HepG2 (cell line): ENCODE measurements around the gene TMEM200C. TPM values are rescaled to one million over a fixed set of nuclear protein-coding genes. Genes with fewer than 3 reads are reported as not detected.
A peak's percentile ranks its signal among the peaks of the same experiment; 100 is the strongest.

Experiments used
- ATAC-seq: fragments of 200-7000 bp; cut with Tn5 transposase; 3 replicates; pipeline ENCODE4 v1.9.1; 2020; ENCODE audit warnings: mild to moderate bottlenecking, moderate library complexity
- BruUV-seq: library from RNA; stranded (reverse); fragments of 400-500 nt; replicated peaks from 2 replicates; lab custom pipeline; 2021; lab: Mats Ljungman, UMichigan
- CTCF ChIA-PET: fragments of 300-600 bp; formaldehyde crosslinking; extraction: SDS; loops from one replicate; lab custom pipeline; 2021; ENCODE audit warnings: low total read pairs, inconsistent platforms, low intra/inter-chr PET ratio; lab: Yijun Ruan, JAX
- POLR2A ChIA-PET: fragments of 350-600 bp; sonication (Branson Sonifier 250); formaldehyde crosslinking; loops from one replicate; lab custom pipeline; 2020; ENCODE audit warnings: antibody characterized with exemption, inconsistent platforms; lab: Yijun Ruan, JAX
- DNase-seq: peaks from one replicate; pipeline ENCODE4 v3.0.0-alpha.2; 2015; ENCODE audit warnings: low spot score
- FAIRE-seq: peaks from 3 replicates; lab custom pipeline; 2011; peaks lifted over from hg19 to GRCh38; lab: Jason Lieb, UNC
- H2AFZ ChIP-seq: one replicate; pipeline ENCODE4 v1.6.1; 2011; ENCODE audit warnings: low read length, inconsistent platforms
- H3K27ac ChIP-seq: fragments of 300-600 bp; 3 replicates; pipeline ENCODE4 v1.8.0; 2011; ENCODE audit warnings: mixed run types, mild to moderate bottlenecking, mixed read lengths, low read length, inconsistent platforms; ENCODE audit not compliant: insufficient read depth; ENCODE audit errors: extremely low read length
- H3K27me3 ChIP-seq, 2 experiments: fragments of 200-600 bp in 1 of 2; 2 replicates in 1 of 2; 3 replicates in 1 of 2; pipeline versions ENCODE4 v1.6.0 to v1.8.0; 2011; ENCODE audit warnings: low read length in 2 of 2, mild to moderate bottlenecking in 2 of 2, moderate library complexity in 2 of 2, inconsistent platforms in 1 of 2; ENCODE audit not compliant: insufficient read depth in 2 of 2, control insufficient read depth in 1 of 2
- H3K36me3 ChIP-seq, 2 experiments: fragments of 200-600 bp in 1 of 2; replicated peaks in 1 of 2; 2 replicates in 1 of 2; 3 replicates in 1 of 2; pipeline versions ENCODE4 v1.5.1 to v1.8.0; 2011; ENCODE audit warnings: low read length in 2 of 2, inconsistent platforms in 1 of 2; ENCODE audit not compliant: insufficient read depth in 2 of 2, control insufficient read depth in 1 of 2
- H3K4me1 ChIP-seq: 2 replicates; pipeline ENCODE4 v1.5.1; 2012; ENCODE audit warnings: low read length, inconsistent platforms; ENCODE audit not compliant: insufficient read depth
- H3K4me2 ChIP-seq: 2 replicates; pipeline ENCODE4 v1.6.0; 2011; ENCODE audit warnings: low read depth, low read length, inconsistent platforms
- H3K4me3 ChIP-seq, 3 experiments: fragments of 200-600 bp in 1 of 3; sonication (generic), shearing (Covaris generic) in 1 of 3; replicated peaks in 1 of 3; 2 replicates each; pipeline ENCODE4 v1.5.1; 2011 to 2016; ENCODE audit warnings: low read length in 3 of 3, inconsistent platforms in 2 of 3, low read depth in 2 of 3, mild to moderate bottlenecking in 2 of 3, control low read depth in 1 of 3, mixed read lengths in 1 of 3; ENCODE audit not compliant: insufficient read depth in 1 of 3
- H3K79me2 ChIP-seq: one replicate; pipeline ENCODE4 v1.6.1; 2011; ENCODE audit warnings: low read length, inconsistent platforms; ENCODE audit not compliant: insufficient read depth
- H3K9ac ChIP-seq: 2 replicates; pipeline ENCODE4 v1.6.0; 2011; ENCODE audit warnings: mild to moderate bottlenecking, low read depth, low read length, inconsistent platforms; ENCODE audit not compliant: insufficient read depth
- H3K9me3 ChIP-seq: 2 replicates; pipeline ENCODE4 v1.5.1; 2012; ENCODE audit warnings: mild to moderate bottlenecking, low read length
- H4K20me1 ChIP-seq: 2 replicates; pipeline ENCODE4 v1.6.0; 2011; ENCODE audit warnings: inconsistent platforms, mild to moderate bottlenecking, low read length, moderate library complexity; ENCODE audit not compliant: insufficient read depth
- HES4 ChIP-seq: sonication (generic); formaldehyde crosslinking; IDR thresholded peaks from 2 replicates; pipeline ENCODE4 v1.9.0; 2021; ENCODE audit warnings: mild to moderate bottlenecking, missing genetic modification reagents, borderline replicate concordance
- HNRNPLL ChIP-seq: fragments of 200-400 bp; formaldehyde crosslinking; IDR thresholded peaks from 2 replicates; pipeline ENCODE4 v1.6.1; 2017; ENCODE audit warnings: mild to moderate bottlenecking, low read depth, low read length; ENCODE audit not compliant: poor library complexity, severe bottlenecking
- MAZ ChIP-seq, 2 experiments: sonication (generic) in 1 of 2; formaldehyde crosslinking in 1 of 2; IDR thresholded peaks; 2 replicates each; pipeline versions ENCODE4 v1.5.0 to v1.6.1; 2012 to 2020; ENCODE audit warnings: low read depth in 2 of 2, mild to moderate bottlenecking in 2 of 2, borderline replicate concordance in 1 of 2, improper control_type of control experiment in 1 of 2, low read length in 1 of 2, missing genetic modification reagents in 1 of 2, moderate library complexity in 1 of 2
- PHF21A ChIP-seq: sonication (generic); formaldehyde crosslinking; IDR thresholded peaks from 2 replicates; pipeline ENCODE4 v1.5.0; 2020; ENCODE audit warnings: mild to moderate bottlenecking, missing genetic modification reagents
- TBX3 ChIP-seq: fragments of 450-650 bp; IDR thresholded peaks from 2 replicates; pipeline ENCODE4 v1.6.1; 2017; ENCODE audit warnings: antibody characterized with exemption, mild to moderate bottlenecking, inconsistent platforms, borderline replicate concordance
- ZNF292 ChIP-seq: sonication (generic); formaldehyde crosslinking; IDR thresholded peaks from 2 replicates; pipeline ENCODE4 v1.8.1; 2022; ENCODE audit warnings: mild to moderate bottlenecking, low read depth, missing genetic modification reagents, borderline replicate concordance
- ZNF672 ChIP-seq: sonication (generic); formaldehyde crosslinking; IDR thresholded peaks from 2 replicates; pipeline ENCODE4 v1.8.1; 2022; ENCODE audit warnings: missing genetic modification reagents
- WGBS: methylation state at CpG from one replicate; pipeline ENCODE4 v1.1.6; 2017; ENCODE audit warnings: low lambda C conversion rate; 5-methylcytosine and 5-hydroxymethylcytosine counted together
- in situ Hi-C: cut with HindIII; loops from 2 replicates; pipeline ENCODE4 v1.10.0; 2017; ENCODE audit warnings: low pct_unique_long_range_greater_than_20kb; ENCODE audit not compliant: extremely low pct_ligation_motif_present
- intact Hi-C: fragments of 100-400 bp; cut with micrococcal nuclease; formaldehyde crosslinking; loops from one replicate; pipeline ENCODE4 v1.10.0; 2022; ENCODE audit not compliant: unreplicated experiment
- polyA plus RNA-seq, 8 experiments: library from polyadenylated mRNA; depleted of rRNA in 3 of 8; stranded (reverse) in 7 of 8; unstranded in 1 of 8; fragments of >200 nt; fragmentation: Illumina TruSeq in 4 of 8; extraction: Trizol in 4 of 8; gene quantifications; 2 replicates each; pipeline versions ENCODE4 v1.2.1 to v1.2.3, GENCODE V29; 2011 to 2016; ENCODE audit warnings: low read depth in 4 of 8, missing spikeins in 1 of 8, mixed read lengths in 1 of 8; ENCODE audit not compliant: insufficient read depth in 1 of 8
- total RNA-seq, 5 experiments: library from RNA; depleted of rRNA; stranded (reverse); fragments of >200 nt; fragmentation: Illumina TruSeq; extraction: Trizol; gene quantifications; 2 replicates each; pipeline ENCODE4 v1.2.3, GENCODE V29; 2016; ENCODE audit warnings: low read depth in 1 of 5
- TF ChIP-seq, protein P1 (sequence below): sonication (generic); formaldehyde crosslinking; IDR thresholded peaks from 2 replicates; pipeline ENCODE4 v1.4.0; 2020; ENCODE audit warnings: missing genetic modification reagents, borderline replicate concordance
- TF ChIP-seq, protein P2 (sequence below): IDR thresholded peaks from 2 replicates; pipeline ENCODE4 v1.6.1; 2016; ENCODE audit warnings: mild to moderate bottlenecking, missing biosample characterization, missing genetic modification reagents
- TF ChIP-seq, protein P3 (sequence below): sonication (generic); formaldehyde crosslinking; IDR thresholded peaks from 2 replicates; pipeline ENCODE4 v1.4.0; 2020; ENCODE audit warnings: missing genetic modification reagents, borderline replicate concordance
- TF ChIP-seq, protein P4 (sequence below), 2 experiments: fragments of 450-650 bp in 1 of 2; sonication (generic) in 1 of 2; formaldehyde crosslinking; IDR thresholded peaks; 2 replicates each; pipeline versions ENCODE4 v1.5.0 to v1.8.0; 2020 to 2022; ENCODE audit warnings: mild to moderate bottlenecking in 1 of 2, missing genetic modification reagents in 1 of 2

Gene TMEM200C
- total and polyA plus RNA-seq, 2 of the 13 experiments (the other 11 are each of a cell fraction or from before 2014, with no cell fraction given): 0.04 TPM; not detected in 1

DNA sequence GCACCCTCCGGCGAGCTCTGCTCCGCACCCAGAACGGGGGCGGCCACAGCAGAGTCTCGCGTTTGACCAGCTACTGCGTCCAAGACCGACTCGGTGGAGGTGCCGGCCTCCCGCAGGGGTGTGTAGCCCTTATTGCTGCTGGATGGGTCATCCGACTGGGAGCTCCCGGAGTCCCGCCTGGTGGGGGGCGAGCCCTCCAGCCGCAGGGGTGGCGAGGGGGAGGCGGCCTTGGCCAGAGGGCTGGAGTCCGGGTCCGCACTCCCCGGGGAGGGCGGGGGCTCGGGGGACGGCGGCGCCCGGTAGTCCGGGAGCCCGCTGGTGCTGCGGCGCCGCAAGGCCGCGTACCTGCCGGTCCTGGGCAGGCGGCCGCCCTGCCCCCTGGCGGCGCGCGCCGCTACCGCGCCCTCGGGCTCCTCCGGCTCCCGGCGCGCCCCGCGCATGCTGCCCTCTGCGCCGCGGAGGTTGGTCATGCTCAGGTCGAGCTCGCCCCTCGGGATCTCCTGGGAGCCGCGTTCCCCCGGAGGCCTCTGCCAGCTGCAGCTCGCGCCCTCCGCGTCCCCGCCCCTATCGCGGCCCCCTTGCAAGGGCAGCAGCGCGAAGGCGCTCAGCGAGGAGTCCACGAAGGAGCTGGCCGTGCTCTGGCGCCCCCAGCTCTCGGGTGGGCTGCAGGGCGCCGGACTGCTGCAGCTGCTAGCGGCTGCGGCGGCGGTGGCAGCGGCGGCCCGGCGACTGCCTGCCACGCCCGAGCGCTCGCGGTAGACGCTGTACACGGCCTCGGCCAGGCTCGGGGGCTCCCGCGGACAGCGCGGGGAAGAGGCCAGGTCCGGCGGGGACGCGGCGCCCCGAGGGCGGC, 4.8 kb downstream of the TMEM200C start (continued):
- TF ChIP-seq, protein P1, sequence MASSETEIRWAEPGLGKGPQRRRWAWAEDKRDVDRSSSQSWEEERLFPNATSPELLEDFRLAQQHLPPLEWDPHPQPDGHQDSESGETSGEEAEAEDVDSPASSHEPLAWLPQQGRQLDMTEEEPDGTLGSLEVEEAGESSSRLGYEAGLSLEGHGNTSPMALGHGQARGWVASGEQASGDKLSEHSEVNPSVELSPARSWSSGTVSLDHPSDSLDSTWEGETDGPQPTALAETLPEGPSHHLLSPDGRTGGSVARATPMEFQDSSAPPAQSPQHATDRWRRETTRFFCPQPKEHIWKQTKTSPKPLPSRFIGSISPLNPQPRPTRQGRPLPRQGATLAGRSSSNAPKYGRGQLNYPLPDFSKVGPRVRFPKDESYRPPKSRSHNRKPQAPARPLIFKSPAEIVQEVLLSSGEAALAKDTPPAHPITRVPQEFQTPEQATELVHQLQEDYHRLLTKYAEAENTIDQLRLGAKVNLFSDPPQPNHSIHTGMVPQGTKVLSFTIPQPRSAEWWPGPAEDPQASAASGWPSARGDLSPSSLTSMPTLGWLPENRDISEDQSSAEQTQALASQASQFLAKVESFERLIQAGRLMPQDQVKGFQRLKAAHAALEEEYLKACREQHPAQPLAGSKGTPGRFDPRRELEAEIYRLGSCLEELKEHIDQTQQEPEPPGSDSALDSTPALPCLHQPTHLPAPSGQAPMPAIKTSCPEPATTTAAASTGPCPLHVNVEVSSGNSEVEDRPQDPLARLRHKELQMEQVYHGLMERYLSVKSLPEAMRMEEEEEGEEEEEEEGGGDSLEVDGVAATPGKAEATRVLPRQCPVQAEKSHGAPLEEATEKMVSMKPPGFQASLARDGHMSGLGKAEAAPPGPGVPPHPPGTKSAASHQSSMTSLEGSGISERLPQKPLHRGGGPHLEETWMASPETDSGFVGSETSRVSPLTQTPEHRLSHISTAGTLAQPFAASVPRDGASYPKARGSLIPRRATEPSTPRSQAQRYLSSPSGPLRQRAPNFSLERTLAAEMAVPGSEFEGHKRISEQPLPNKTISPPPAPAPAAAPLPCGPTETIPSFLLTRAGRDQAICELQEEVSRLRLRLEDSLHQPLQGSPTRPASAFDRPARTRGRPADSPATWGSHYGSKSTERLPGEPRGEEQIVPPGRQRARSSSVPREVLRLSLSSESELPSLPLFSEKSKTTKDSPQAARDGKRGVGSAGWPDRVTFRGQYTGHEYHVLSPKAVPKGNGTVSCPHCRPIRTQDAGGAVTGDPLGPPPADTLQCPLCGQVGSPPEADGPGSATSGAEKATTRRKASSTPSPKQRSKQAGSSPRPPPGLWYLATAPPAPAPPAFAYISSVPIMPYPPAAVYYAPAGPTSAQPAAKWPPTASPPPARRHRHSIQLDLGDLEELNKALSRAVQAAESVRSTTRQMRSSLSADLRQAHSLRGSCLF (CRISPR knock-in tag): no peak
- TF ChIP-seq MAZ (IDR thresholded peaks at IDR 0.05; ENCODE audit: borderline replicate concordance, low read depth, low read length) (no peak), MAZ (CRISPR knock-in tag; IDR thresholded peaks at IDR 0.05; ENCODE audit: low read depth) (peak; percentile 78)
- TF ChIP-seq, protein P2, sequence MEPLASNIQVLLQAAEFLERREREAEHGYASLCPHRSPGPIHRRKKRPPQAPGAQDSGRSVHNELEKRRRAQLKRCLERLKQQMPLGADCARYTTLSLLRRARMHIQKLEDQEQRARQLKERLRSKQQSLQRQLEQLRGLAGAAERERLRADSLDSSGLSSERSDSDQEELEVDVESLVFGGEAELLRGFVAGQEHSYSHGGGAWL (CRISPR knock-in tag): peak; percentile 48; the same call in 1 of the 2 replicates

DNA sequence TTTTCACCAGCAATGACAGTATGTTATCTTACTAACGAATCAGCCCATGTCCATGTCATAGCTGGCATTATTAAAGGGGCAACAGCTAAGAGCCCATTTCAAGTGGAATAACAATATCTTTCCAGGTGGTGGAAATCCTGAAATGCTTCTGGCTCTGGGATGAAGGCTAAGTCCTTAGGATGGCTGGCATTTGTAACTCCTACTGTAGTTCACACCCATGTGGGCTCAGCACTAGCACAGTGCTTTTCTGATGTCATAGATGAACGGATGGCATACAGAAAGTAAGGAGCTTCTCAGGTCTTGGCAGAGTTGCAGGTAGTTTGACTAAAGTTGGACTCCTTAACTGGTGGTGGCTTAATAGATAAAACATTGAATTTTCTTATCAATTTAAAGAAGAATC, 10.0 kb downstream of the TMEM200C start:
- H3K9me3 ChIP-seq: no peaks in the 10 kb centered on the region
- no peaks in the 10 kb centered on the region for H3K79me2 ChIP-seq
- WGBS: 4% methylated on average over 2 of the region's 2 CpGs
- ATAC-seq: no peak
- intact Hi-C loops (loop anchor here (10.0 kb wide), 1 partner anchor 239 kb away; no protein-coding TSS in a partner anchor), in situ Hi-C loops (loop anchor here (25.0 kb wide), 1 partner anchor 1002 kb away; no protein-coding TSS in a partner anchor)
- ChIA-PET POLR2A (no interaction called here), CTCF (no interaction called here)
- H3K4me3 ChIP-seq: no peak overlapping the region
- no peaks in the 10 kb centered on the region for H3K36me3 ChIP-seq
- BruUV-seq: no TSS peak
- no peak for DNase-seq
- no peaks in the 10 kb centered on the region for H3K4me1 ChIP-seq
- H4K20me1 ChIP-seq: no peaks in the 10 kb centered on the region
- H2AFZ ChIP-seq: no peak overlapping the region
- H3K4me2 ChIP-seq: no peak overlapping the region
- no peak overlapping the region for H3K27ac ChIP-seq
- peaks cover 0 to 21% of the 10 kb centered on the region in 2 experiments; a peak in 2 of 5 replicates for H3K27me3 ChIP-seq
- no peak for FAIRE-seq
- H3K9ac ChIP-seq: no peak overlapping the region
- TF ChIP-seq HNRNPLL (no peak), HES4 (CRISPR knock-in tag) (no peak), TBX3 (no peak), ZNF672 (CRISPR knock-in tag) (no peak), ZNF292 (CRISPR knock-in tag) (no peak), PHF21A (CRISPR knock-in tag) (no peak)
- TF ChIP-seq, protein P3, sequence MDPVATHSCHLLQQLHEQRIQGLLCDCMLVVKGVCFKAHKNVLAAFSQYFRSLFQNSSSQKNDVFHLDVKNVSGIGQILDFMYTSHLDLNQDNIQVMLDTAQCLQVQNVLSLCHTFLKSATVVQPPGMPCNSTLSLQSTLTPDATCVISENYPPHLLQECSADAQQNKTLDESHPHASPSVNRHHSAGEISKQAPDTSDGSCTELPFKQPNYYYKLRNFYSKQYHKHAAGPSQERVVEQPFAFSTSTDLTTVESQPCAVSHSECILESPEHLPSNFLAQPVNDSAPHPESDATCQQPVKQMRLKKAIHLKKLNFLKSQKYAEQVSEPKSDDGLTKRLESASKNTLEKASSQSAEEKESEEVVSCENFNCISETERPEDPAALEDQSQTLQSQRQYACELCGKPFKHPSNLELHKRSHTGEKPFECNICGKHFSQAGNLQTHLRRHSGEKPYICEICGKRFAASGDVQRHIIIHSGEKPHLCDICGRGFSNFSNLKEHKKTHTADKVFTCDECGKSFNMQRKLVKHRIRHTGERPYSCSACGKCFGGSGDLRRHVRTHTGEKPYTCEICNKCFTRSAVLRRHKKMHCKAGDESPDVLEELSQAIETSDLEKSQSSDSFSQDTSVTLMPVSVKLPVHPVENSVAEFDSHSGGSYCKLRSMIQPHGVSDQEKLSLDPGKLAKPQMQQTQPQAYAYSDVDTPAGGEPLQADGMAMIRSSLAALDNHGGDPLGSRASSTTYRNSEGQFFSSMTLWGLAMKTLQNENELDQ (CRISPR knock-in tag): no peak
- TF ChIP-seq, protein P4, sequence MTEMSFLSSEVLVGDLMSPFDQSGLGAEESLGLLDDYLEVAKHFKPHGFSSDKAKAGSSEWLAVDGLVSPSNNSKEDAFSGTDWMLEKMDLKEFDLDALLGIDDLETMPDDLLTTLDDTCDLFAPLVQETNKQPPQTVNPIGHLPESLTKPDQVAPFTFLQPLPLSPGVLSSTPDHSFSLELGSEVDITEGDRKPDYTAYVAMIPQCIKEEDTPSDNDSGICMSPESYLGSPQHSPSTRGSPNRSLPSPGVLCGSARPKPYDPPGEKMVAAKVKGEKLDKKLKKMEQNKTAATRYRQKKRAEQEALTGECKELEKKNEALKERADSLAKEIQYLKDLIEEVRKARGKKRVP (CRISPR knock-in tag; IDR thresholded peaks at IDR 0.05): no peak
